ENCODE data around the gene APLP2. TPM values are rescaled to one million over a fixed set of nuclear protein-coding genes. Genes with fewer than 3 reads are reported as not detected.

Gene APLP2
- total and polyA plus RNA-seq, 2 of the 4 experiments (the other 2 are of a cell fraction), result 127 to 235 TPM

- Histone ChIP-seq H2BK120ac (ENCODE audit: low read depth, low read length) (no peak overlapping the region), H3K27ac (ENCODE audit: insufficient read depth, low read length) (no peak overlapping the region), H3K9ac (ENCODE audit: low read depth, low read length) (no peak overlapping the region), H3K18ac (ENCODE audit: low read depth, low read length) (no peak overlapping the region), H3K9me1 (ENCODE audit: insufficient read depth, low read length) (no peaks in the 10 kb centered on the region), H4K5ac (ENCODE audit: low read depth, low read length) (no peak overlapping the region), H2BK5ac (ENCODE audit: low read depth, low read length, poor library complexity, severe bottlenecking) (no peak overlapping the region), H3K4me1 (ENCODE audit: control insufficient read depth, insufficient read depth, low read length) (no peaks in the 10 kb centered on the region), H2AFZ (replicated peaks; ENCODE audit: low read length, poor library complexity) (no peak overlapping the region), H3K4me2 (ENCODE audit: low read depth, low read length) (no peak overlapping the region), H2AK9ac (replicated peaks; ENCODE audit: low read depth, low read length, poor library complexity) (no peak overlapping the region), H3K4ac (ENCODE audit: low read depth, low read length) (no peak overlapping the region), H3K23ac (ENCODE audit: low read depth, low read length) (no peak overlapping the region), H2BK15ac (ENCODE audit: low read depth, low read length) (no peak overlapping the region), H2AK5ac (ENCODE audit: low read depth, low read length) (no peak overlapping the region), H2BK20ac (ENCODE audit: low read depth, low read length) (no peak overlapping the region), H3K27me3 (ENCODE audit: control insufficient read depth, insufficient read depth, low read length) (peaks cover 13% of the 10 kb centered on the region), H3K14ac (replicated peaks; ENCODE audit: low read depth, low read length) (no peak overlapping the region), H3K79me1 (ENCODE audit: low read depth in 1 of 2, low read length in 2 of 2) (no peaks in the 10 kb centered on the region), H3K4me3 (ENCODE audit: insufficient read depth, low read depth, low read length) (no peak overlapping the region), H3K36me3 (ENCODE audit: control insufficient read depth, insufficient read depth, low read length) (no peaks in the 10 kb centered on the region), H3K56ac (ENCODE audit: extremely low read depth, insufficient read depth, low read length) (no peak overlapping the region), H4K8ac (ENCODE audit: low read depth in 2 of 2, low read length in 2 of 2) (no peak overlapping the region), H4K20me1 (ENCODE audit: insufficient read depth, low read length) (no peaks in the 10 kb centered on the region), H4K91ac (ENCODE audit: insufficient read depth, low read depth, low read length) (no peak overlapping the region), H3K9me3 (ENCODE audit: control insufficient read depth, insufficient read depth, low read length) (no peaks in the 10 kb centered on the region)
- ChIA-PET POLR2A (ENCODE audit: unreplicated experiment) (no interaction called here), CTCF (no interaction called here)
- WGBS, 2 experiments (ENCODE audit: extremely low coverage in 2 of 2, insufficient read length in 1 of 2), result 74% methylated on average over 13 of the region's 29 CpGs; no CpG with 5 or more reads in 1 of the 2 experiments
- in situ Hi-C loops (cut with MboI; ENCODE audit: low sequenced_read_pairs) (no loop called here), dilution Hi-C loops (cut with HindIII; ENCODE audit: low sequenced_read_pairs, unreplicated experiment) (no loop called here), intact Hi-C loops (cut with micrococcal nuclease) (no loop called here)
- no TSS peak for BruUV-seq (replicated peaks)
- DNase-seq, result no peak
- no peak for ATAC-seq (ENCODE audit: low read depth)
- no peak for TF ChIP-seq BHLHE40 (IDR thresholded peaks at IDR 0.05; ENCODE audit: low read depth, low read length)
- no peak for TF ChIP-seq MAZ (IDR thresholded peaks at IDR 0.05; ENCODE audit: borderline replicate concordance, low read depth, low read length)
- TF ChIP-seq, protein P1, sequence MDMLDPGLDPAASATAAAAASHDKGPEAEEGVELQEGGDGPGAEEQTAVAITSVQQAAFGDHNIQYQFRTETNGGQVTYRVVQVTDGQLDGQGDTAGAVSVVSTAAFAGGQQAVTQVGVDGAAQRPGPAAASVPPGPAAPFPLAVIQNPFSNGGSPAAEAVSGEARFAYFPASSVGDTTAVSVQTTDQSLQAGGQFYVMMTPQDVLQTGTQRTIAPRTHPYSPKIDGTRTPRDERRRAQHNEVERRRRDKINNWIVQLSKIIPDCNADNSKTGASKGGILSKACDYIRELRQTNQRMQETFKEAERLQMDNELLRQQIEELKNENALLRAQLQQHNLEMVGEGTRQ (IDR thresholded peaks at IDR 0.05; ENCODE audit: low read depth, low read length), result no peak
- no peak for TF ChIP-seq FOS (IDR thresholded peaks at IDR 0.05; ENCODE audit: low read depth, low read length)
- TF ChIP-seq SMC3 (IDR thresholded peaks at IDR 0.05; ENCODE audit: low read depth, low read length), result no peak
- TF ChIP-seq CEBPB (IDR thresholded peaks at IDR 0.05; ENCODE audit: low read depth, low read length), result no peak
- no peak for TF ChIP-seq RFX5 (IDR thresholded peaks at IDR 0.05; ENCODE audit: low read depth, low read length)
- TF ChIP-seq NFE2L2 (IDR thresholded peaks at IDR 0.05; ENCODE audit: low read depth, low read length), result no peak
- no peak for TF ChIP-seq CHD1 (IDR thresholded peaks at IDR 0.05; ENCODE audit: low read depth, low read length)
- no peak for TF ChIP-seq CTCF (conservative IDR thresholded peaks at IDR 0.05; ENCODE audit: low read depth, low read length)
- no peak for TF ChIP-seq POLR2A (IDR thresholded peaks at IDR 0.05; ENCODE audit: low read depth, low read length)
- TF ChIP-seq RCOR1 (IDR thresholded peaks at IDR 0.05; ENCODE audit: insufficient replicate concordance, low read length), result no peak
- no peak for TF ChIP-seq RAD21 (IDR thresholded peaks at IDR 0.05; ENCODE audit: low read length)
- TF ChIP-seq MXI1 (IDR thresholded peaks at IDR 0.05; ENCODE audit: borderline replicate concordance, low read depth, low read length), result no peak
- no peak for TF ChIP-seq ELK1 (IDR thresholded peaks at IDR 0.05; ENCODE audit: borderline replicate concordance, low read depth, low read length)
- no peak for TF ChIP-seq MAFK (IDR thresholded peaks at IDR 0.05; ENCODE audit: low read depth, low read length)
Measured at GRCh38 chr11:130190371-130190881, 120.7 kb downstream of the APLP2 start.
